GM19467 (cell line): ENCODE data around the gene KAT8.
A peak's percentile ranks its signal among the peaks of the same experiment; 100 is the strongest.

ENCODE experiments used
- ATAC-seq: cut with Tn5 transposase; IDR thresholded peaks from one replicate; pipeline ENCODE4 v1.9.1; 2021; ENCODE audit warnings: mild to moderate bottlenecking, moderate library complexity; ENCODE audit not compliant: unreplicated experiment

KAT8 gene

DNA sequence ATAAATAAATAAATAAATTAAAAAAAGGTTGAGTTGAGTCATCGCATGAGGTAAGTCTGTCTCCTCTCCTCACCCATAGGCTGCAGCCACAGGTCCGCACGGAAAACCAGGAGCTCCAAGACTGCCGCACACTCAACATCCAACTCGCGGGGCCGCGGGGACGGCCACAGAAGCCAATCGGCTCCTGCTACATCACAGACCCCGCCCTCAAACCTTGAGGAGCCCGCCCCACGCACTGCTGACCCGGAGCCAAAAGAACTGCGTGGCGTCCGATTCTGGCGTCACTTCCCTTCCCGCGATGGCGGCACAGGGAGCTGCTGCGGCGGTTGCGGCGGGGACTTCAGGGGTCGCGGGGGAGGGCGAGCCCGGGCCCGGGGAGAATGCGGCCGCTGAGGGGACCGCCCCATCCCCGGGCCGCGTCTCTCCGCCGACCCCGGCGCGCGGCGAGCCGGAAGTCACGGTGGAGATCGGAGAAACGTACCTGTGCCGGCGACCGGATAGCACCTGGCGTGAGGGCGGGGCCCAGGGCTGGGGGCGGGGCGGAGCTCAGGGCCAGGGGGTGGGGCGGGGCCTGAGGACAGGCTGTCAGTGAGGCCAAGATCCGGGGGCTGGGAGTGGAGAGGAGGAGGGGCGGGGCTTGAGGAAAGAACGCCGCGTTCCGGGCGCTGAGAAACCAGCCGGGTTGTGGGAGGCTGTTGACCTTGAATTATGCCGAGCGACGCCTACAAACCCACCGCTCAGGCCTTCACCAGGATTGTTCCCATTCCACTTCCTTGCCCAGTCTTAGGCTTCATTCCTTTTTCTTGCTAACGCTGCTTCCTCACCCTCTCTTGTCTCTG is at the start of gene KAT8:
TSS of gene KAT8 (plus strand) at position 281 of the 839 bp plus-strand sequence. CDS start at position 299, 18 bp downstream.
- peak; percentile 83 for ATAC-seq

DNA sequence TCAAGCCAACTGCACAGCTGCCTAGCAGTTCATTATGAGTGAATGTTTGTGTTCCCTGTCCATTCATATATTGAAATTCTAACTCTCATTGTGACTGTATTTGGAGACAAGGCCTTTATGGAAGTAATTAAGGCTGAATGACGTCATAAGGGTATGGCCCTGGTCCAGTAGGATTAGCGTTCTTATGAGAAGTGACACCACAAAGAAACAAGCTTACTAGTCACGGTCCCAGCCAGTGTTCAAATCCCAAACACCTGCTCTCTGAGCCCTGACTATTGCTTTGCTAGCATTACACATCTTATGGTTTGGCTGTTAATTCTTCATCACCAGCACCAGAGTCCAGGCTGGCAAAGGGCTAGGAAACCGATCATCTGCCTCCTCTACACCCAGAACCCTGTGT is 45.6 kb upstream of the KAT8 start:
- ATAC-seq = no peak

DNA sequence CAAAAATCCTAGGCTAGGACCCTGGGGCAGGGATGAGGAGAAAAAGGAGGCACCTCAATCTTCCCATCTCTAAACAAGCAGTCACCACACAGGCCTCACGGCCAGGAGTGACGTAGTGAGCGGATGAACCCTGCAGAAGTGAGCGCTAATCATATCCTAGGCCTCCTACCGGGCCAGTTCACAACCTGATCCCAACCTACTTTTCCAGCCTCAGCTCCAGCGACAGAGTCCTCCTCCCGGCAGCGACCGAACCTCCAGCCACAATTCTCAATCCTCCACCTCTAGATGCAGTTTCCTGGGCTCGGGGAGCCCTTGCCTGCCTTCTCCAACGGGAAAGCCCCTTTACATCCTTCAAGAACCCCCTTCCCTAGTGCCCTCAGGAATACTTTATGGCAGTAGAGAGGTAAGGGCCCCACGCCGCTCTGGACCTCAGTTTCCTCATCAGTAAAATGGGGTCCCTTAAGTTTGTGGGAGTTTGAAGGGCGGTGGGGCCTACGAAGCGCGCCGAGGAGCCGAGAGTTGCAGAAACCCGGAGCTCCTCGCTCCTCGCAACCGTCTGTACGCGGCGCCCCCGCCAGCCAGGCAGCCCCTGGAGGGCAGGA is 44.8 kb upstream of the KAT8 start:
- ATAC-seq = no peak

DNA sequence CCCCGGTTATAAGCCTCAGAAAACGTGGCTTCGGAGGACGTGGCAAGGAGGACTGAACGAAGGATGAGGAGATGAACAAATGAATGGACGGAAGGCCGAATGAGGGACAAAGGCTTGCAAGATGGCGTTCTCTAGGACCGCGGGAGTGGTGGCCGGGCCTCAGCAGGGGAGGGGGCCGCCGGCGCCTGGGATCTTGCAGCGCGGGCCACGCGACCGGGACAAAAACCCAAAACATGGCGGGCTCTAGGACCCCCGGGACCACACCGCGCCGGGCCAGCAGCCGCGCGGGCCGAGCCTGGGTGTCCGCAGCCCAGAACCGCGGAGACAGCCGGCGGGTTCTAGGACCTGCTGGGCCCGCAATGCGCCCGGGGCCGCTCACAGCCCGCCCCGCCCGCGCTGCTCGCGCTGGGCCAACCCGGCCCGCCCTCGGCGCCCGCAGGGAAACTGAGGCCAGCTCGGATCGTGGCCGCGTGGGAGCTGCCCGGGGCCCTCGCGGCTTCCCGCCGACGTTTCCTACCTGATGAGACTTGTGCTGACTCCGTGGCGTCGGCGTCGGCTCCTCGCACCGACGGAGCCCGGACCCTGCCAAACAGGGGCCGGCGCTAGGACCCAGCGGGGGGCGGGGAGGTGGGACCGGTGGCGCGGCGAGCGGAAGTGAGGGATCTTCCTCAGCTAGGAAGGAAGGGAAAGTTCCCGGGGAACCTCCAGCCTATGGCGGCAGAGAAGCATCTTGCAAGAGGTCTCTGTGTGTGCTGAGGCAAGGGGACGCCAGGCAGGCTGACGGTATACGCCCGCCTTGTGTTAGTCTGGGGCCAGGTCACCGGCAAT is 44.1 kb upstream of the KAT8 start:
- ATAC-seq = peak; percentile 41

DNA sequence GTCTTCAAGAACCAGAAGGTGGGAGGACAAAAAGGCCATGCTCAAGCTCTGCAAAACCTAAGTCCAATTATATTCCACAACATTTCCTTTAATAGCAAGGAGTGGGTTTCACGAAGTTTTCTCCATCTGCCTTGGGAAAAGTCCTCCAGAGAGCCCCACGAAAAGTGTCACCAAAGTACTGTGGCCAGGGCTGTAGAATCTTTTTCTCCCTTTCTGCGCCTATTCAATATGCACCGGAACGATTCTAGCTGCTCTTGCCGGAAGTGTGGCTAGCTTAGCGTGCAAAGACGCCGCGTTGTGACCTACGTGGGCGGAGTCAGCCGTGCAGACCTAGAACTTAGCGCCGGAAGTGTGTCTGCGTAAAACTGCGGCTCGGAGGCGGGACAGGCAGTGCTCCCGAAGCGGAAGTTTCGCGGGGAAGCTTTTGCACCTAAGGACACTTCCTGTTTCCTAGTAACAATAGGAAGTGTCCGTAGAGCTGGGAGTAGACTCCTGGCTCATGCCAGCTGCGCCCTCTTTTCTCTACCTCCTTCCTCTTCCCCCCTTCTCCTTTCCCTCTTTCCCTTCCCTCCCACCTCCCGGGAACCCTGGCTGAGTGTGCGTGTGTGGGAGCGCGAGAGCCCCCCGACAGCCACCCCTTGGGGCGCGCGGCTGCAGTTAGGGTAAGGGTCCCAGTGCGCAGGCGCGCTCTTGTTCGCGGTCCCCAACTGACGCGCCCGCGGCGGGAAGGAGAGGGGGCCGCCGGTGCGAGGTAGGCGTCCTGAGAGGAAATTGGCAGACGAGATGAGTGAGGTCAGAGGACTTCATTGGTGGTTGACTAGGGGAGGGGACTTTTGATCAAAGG is 43.3 kb upstream of the KAT8 start, which contains the start of the genes ZNF646 and ZNF668:
TSS of gene ZNF646 (plus strand) at position 453 of the 844 bp plus-strand sequence. CDS start 1,903 bp downstream, outside the sequence.
TSS of gene ZNF668 (minus strand) at position 271 of the 844 bp plus-strand sequence. CDS start 9,781 bp downstream, outside the sequence.
- peak; percentile 68 for ATAC-seq

DNA sequence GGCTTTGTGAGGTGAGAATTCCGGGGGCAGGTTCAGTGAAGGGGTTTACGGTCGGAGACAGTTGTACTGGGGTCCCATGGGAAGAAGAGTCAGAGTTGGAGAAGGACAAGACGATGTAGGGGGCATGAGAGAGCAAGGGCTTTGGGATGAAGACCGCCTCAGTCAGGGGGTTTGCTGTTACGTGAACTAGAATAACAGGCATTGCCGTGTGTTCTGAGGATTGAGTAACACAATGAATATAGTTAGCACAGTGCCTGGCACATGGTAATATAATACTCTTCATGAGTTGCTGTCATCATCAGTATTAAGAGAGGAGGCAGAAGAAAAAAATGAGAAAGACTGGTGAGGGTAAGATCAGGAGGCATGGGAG is 42.7 kb upstream of the KAT8 start:
- ATAC-seq = no peak

DNA sequence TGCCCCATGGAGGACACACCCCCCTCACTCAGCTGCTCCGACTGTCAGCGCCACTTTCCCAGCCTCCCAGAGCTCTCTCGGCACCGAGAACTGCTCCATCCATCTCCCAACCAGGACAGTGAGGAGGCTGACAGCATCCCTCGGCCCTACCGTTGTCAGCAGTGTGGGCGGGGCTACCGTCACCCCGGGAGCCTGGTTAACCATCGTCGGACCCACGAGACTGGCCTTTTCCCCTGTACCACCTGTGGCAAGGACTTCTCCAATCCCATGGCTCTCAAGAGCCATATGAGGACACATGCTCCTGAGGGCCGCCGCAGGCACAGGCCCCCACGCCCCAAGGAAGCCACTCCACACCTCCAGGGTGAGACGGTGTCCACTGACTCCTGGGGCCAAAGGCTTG is 41.1 kb upstream of the KAT8 start:
- ATAC-seq = no peak

DNA sequence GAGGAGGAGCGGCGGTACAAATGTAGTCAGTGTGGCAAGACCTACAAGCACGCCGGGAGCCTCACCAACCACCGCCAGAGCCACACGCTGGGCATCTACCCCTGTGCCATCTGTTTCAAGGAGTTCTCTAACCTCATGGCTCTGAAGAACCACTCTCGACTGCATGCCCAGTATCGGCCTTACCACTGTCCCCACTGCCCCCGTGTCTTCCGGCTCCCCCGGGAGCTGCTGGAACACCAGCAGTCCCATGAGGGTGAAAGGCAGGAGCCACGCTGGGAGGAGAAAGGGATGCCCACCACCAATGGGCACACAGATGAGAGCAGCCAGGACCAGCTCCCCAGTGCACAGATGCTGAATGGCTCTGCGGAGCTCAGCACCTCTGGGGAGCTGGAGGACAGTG is 40.4 kb upstream of the KAT8 start:
- ATAC-seq = no peak

DNA sequence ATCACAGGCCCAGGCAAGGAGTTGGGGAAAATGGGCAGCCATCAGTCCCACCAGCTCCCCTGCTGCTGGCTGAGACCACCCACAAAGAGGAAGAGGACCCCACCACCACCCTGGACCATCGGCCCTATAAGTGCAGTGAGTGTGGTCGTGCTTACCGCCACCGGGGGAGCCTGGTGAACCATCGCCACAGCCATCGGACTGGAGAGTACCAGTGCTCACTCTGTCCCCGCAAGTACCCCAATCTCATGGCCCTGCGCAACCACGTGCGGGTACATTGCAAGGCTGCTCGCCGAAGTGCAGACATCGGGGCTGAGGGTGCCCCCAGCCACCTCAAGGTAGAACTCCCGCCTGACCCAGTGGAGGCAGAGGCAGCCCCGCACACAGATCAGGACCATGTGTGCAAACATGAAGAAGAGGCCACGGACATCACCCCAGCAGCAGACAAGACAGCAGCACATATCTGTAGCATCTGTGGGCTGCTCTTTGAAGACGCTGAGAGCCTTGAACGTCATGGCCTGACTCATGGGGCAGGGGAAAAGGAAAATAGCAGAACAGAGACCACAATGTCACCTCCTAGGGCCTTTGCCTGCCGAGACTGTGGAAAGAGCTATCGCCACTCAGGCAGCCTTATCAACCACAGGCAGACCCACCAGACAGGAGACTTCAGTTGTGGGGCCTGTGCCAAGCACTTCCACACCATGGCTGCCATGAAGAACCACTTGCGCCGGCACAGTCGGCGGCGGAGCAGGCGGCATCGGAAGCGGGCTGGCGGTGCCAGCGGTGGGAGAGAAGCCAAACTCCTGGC is 39.7 kb upstream of the KAT8 start:
- ATAC-seq = no peak

DNA sequence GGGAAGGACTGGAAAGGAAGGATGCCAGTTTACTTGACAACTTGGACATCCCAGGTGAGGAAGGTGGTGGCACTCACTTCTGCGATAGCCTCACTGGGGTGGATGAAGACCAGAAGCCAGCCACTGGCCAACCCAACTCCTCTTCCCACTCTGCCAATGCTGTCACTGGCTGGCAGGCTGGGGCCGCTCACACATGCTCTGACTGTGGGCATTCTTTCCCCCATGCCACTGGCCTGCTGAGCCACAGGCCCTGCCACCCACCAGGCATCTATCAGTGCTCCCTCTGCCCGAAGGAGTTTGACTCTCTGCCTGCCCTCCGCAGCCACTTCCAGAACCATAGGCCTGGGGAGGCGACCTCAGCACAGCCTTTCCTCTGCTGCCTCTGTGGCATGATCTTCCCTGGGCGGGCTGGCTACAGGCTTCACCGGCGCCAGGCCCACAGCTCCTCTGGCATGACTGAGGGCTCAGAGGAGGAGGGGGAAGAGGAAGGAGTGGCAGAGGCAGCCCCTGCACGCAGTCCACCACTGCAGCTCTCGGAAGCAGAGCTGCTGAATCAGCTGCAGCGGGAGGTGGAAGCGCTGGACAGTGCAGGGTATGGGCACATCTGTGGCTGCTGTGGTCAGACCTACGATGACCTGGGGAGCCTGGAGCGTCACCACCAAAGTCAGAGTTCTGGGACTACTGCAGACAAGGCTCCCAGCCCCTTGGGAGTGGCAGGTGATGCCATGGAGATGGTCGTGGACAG is 38.7 kb upstream of the KAT8 start:
- no peak for ATAC-seq

DNA sequence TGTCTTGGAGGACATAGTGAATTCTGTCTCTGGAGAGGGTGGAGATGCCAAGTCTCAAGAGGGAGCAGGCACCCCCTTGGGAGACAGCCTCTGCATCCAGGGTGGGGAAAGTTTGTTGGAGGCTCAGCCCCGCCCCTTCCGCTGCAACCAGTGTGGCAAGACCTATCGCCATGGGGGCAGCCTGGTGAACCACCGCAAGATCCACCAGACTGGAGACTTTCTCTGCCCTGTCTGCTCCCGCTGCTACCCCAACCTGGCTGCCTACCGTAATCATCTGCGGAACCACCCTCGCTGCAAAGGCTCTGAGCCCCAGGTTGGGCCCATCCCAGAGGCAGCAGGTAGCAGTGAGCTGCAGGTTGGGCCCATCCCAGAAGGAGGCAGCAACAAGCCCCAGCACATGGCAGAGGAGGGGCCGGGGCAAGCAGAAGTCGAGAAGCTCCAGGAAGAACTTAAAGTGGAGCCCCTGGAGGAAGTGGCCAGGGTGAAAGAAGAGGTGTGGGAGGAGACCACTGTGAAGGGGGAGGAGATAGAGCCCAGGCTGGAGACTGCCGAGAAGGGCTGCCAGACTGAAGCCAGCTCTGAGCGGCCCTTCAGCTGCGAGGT is 38.0 kb upstream of the KAT8 start:
- ATAC-seq = no peak

DNA sequence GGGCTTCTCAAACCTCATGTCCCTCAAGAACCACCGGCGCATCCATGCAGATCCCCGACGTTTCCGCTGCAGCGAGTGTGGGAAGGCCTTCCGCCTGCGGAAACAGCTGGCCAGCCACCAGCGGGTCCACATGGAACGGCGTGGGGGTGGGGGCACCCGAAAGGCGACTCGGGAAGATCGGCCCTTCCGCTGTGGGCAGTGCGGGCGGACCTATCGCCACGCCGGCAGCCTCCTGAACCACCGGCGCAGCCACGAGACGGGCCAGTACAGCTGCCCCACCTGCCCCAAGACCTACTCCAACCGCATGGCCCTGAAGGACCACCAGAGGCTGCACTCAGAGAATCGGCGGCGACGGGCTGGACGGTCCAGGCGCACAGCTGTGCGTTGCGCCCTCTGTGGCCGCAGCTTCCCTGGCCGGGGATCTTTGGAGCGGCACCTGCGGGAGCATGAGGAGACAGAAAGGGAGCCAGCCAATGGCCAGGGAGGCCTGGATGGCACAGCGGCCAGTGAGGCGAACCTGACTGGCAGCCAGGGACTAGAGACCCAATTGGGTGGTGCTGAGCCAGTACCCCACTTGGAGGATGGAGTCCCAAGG is 37.3 kb upstream of the KAT8 start:
- no peak for ATAC-seq

DNA sequence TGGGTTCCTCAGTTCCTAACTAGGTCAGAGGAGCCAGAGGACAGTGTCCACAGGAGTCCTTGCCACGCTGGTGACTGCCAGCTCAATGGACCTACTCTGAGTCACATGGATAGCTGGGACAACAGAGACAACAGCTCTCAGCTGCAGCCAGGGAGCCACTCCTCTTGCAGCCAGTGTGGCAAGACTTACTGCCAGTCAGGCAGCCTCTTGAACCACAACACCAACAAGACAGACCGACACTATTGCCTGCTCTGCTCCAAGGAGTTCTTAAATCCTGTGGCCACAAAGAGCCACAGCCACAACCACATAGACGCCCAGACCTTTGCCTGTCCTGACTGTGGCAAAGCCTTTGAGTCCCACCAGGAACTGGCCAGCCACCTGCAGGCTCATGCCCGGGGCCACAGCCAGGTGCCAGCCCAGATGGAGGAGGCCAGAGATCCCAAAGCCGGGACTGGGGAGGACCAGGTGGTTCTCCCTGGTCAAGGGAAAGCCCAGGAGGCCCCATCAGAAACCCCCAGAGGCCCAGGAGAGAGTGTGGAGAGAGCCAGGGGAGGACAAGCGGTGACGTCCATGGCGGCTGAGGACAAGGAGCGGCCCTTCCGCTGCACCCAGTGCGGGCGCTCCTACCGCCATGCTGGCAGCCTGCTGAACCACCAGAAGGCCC is 36.6 kb upstream of the KAT8 start:
- ATAC-seq = no peak

DNA sequence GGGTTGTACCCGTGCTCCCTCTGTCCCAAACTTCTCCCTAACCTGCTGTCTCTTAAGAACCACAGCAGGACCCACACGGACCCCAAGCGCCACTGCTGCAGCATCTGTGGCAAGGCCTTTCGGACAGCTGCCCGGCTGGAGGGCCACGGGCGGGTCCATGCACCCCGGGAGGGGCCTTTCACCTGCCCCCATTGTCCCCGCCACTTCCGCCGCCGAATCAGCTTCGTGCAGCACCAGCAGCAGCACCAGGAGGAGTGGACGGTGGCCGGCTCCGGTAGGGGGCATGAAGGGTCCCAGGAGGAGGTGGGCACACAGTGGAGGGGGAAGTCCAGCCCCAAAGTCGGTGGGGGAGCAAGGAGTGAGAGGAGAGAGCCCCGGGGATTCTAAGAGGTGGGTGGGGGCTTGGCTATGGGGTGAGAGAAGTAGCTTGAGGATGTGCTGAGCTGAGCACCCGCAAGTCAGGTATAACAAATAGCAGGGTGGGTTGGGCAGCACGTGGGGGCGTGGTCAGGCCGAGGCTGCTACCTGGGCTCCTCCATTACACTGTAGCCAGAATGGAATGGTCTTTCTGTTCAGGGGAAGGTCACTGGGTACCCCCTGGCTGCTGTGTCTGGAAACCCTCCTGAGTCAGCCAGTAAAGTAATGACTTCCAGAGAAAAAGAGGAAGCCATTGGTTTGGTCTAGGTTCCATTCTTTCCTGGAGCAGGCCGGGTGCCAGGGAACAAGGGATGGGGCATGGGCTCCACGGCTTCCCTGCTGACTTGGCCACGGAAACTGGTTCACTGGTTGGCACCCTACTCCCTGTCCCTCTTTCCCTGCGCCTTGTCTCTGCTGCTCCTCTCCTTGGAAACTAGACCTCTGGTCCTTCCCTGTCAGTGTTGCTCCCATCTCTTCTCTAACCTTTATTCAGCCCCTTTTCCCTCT is 35.8 kb upstream of the KAT8 start:
- ATAC-seq = no peak

DNA sequence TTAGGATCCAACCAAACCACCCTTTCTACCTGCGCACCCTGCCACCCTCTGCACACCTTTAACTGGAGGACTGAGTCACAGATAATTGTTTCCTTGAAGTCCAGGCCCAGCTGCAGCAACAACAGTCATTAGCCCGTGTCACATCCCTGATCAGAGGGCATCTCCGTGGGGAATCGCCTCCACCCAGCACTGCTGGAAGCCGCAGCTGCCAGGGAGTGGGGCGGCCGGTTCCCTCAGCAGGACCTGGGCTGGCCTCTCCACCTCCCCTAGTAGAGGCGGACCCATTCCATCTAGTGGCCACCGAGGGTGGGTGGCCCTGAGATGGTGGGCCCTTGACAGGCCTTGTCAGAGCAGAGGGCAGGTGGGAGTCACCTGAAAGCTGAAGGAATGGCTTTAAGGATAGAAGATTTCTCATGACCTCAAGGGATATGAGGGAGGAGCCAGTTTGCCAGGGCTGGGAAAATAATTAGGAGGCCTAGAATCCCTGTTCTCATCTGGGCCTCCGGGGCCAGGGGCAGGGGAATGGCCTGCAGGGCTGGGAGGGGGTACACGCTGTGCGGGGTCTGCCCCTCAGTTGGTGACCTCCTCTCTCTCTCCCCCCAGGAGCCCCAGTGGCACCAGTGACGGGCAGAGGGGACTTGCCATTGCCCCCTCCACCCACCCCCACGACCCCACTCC is 35.0 kb upstream of the KAT8 start:
- no peak for ATAC-seq

DNA sequence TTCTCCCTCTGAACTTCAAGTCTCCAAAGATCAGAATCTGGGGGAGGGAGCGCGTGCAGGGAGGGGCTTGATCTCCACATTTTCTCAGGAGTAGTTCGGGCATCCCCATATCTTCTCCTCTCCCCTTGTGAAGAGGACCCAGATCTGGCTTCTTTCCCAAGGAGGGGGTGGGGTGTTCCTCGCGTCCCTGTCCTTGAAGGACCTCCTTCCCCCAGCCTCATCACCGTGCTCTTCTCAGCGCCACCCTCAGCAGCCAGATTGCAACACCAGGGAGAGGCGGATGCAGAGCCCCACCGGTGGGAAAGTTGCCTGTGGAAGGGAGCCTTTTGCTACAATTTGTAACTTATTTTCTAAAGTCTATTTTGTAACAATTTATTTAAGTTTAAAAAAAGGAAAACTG is 34.4 kb upstream of the KAT8 start:
- no peak for ATAC-seq
